Endodermal cell (in vitro differentiated cells): ENCODE results near the gene FOXK2. TPM values are rescaled to one million over a fixed set of nuclear protein-coding genes. Genes with fewer than 3 reads are reported as not detected.
A peak's percentile ranks its signal among the peaks of the same experiment; 100 is the strongest.

ENCODE experiments used
- DNase-seq: peaks from one replicate; pipeline ENCODE4 v3.0.0-alpha.2; 2017
- H3K27ac ChIP-seq: 2 replicates; pipeline ENCODE4 v1.5.1; 2013; ENCODE audit warnings: mild to moderate bottlenecking, low read depth, low read length, moderate library complexity
- H3K27me3 ChIP-seq: 2 replicates; pipeline ENCODE4 v1.6.1; 2013; ENCODE audit warnings: mild to moderate bottlenecking, low read length, moderate library complexity; ENCODE audit not compliant: insufficient read depth, control insufficient read depth, poor library complexity, severe bottlenecking
- H3K36me3 ChIP-seq: 2 replicates; pipeline ENCODE4 v1.7.0; 2013; ENCODE audit warnings: mild to moderate bottlenecking, low read length, moderate library complexity; ENCODE audit not compliant: control insufficient read depth, insufficient read depth
- H3K4me1 ChIP-seq: one replicate; pipeline ENCODE4 v1.7.0; 2013; ENCODE audit warnings: low read length; ENCODE audit not compliant: control insufficient read depth, insufficient read depth
- H3K4me3 ChIP-seq: 2 replicates; pipeline ENCODE4 v1.5.1; 2013; ENCODE audit warnings: mild to moderate bottlenecking, low read length, moderate library complexity
- H3K9ac ChIP-seq: 2 replicates; pipeline ENCODE4 v1.6.1; 2013; ENCODE audit warnings: mild to moderate bottlenecking, low read length, moderate library complexity; ENCODE audit not compliant: poor library complexity, severe bottlenecking; ENCODE audit errors: extremely low read depth
- H3K9me3 ChIP-seq: 2 replicates; pipeline ENCODE4 v1.6.1; 2013; ENCODE audit warnings: mild to moderate bottlenecking, low read length, moderate library complexity; ENCODE audit not compliant: control insufficient read depth
- H3K27ac Mint-ChIP-seq: 2 replicates; pipeline ENCODE4 v1.8.0; 2020; ENCODE audit warnings: mixed read lengths
- H3K27me3 Mint-ChIP-seq: 2 replicates; pipeline ENCODE4 v1.8.0; 2021; ENCODE audit warnings: mild to moderate bottlenecking, mixed read lengths; ENCODE audit not compliant: insufficient read depth
- H3K36me3 Mint-ChIP-seq: 2 replicates; pipeline ENCODE4 v1.8.0; 2020; ENCODE audit warnings: low read depth, mixed read lengths
- H3K4me1 Mint-ChIP-seq: 2 replicates; pipeline ENCODE4 v1.8.0; 2020; ENCODE audit warnings: mixed read lengths
- H3K4me3 Mint-ChIP-seq: 2 replicates; pipeline ENCODE4 v1.8.0; 2020; ENCODE audit warnings: mild to moderate bottlenecking, moderate library complexity, mixed read lengths
- H3K9me3 Mint-ChIP-seq: 2 replicates; pipeline ENCODE4 v1.8.0; 2020; ENCODE audit warnings: mild to moderate bottlenecking, mixed read lengths
- WGBS, 2 experiments: methylation state at CpG; one replicate each; pipeline versions ENCODE4 v1.1.5 to v1.1.7; 2013; ENCODE audit warnings: missing lambda C conversion rate in 2 of 2, mixed read lengths in 1 of 2; ENCODE audit not compliant: insufficient coverage in 1 of 2, insufficient read length in 1 of 2; 5-methylcytosine and 5-hydroxymethylcytosine counted together
- total RNA-seq, 2 donors: library from RNA; stranded (reverse); fragmentation: NEBNext Ultra II Directional in 1 of 2; extraction: Animal tissue kit (Norgen Biotek cat#: 25700) in 1 of 2; gene quantifications; 2 replicates in 1 of 2; 3 replicates in 1 of 2; pipeline ENCODE4 v1.2.1, GENCODE V29; 2021
- TF ChIP-seq, protein P1 (sequence below): fragments of 200-600 bp; sonication (generic); conservative IDR thresholded peaks from 2 replicates; pipeline ENCODE4 v1.5.0; 2021; ENCODE audit warnings: antibody characterized with exemption, mild to moderate bottlenecking

Gene FOXK2
- total RNA-seq, 2 donors from 2014 or later, result 67.2 to 68.1 TPM

DNA sequence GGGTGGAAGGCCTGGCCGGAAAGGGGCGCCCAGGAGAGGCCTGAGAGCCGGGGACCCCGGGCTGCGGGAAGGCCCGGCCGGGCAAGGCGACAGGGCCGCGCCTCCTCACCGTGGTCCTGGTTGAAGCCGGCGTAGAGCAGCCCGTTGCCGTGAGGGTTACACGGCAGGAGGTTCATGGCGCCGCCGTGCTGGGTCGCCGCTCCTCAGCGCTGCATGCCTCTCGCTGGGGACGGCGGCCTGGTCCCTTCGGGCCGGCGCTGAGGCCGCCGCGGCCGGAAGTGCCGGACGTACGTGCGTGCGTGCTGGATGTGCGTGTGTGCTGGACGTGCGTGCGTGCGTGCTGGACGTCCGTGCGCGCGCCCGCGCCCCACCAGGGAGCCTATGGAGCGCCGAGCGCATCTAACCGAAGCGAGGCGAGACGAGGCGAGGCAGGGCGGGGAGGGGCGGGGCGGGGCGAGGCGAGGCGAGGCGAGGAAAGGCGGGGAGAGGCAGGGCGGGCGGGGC is 128.7 kb downstream of the FOXK2 start, which contains the start of gene WDR45B:
Gene WDR45B (minus strand): TSS at position 280 of the 504 bp plus-strand sequence. CDS start 104 bp downstream, at position 176.
- Mint-ChIP-seq H3K4me1 (peaks cover 4% of the 10 kb centered on the region), H3K4me3 (peak within 1 kb of the TSS; percentile 78), H3K9me3 (no peaks in the 10 kb centered on the region), H3K27me3 (peaks cover 10% of the 10 kb centered on the region), H3K36me3 (peaks cover 22% of the 10 kb centered on the region), H3K27ac (peak within 1 kb of the TSS; percentile 87)
- peak; percentile 99 for DNase-seq
- Histone ChIP-seq H3K9ac (peak within 1 kb of the TSS; percentile 80), H3K4me1 (no peaks in the 10 kb centered on the region), H3K36me3 (peaks cover 19% of the 10 kb centered on the region), H3K27me3 (no peaks in the 10 kb centered on the region), H3K9me3 (no peaks in the 10 kb centered on the region), H3K4me3 (peak within 1 kb of the TSS; percentile 96), H3K27ac (peak within 1 kb of the TSS; percentile 84)
- WGBS, 2 experiments, result 0% methylated on average over 54 of the region's 67 CpGs; no CpG with 5 or more reads in 1 of the 2 experiments
- TF ChIP-seq, protein P1, sequence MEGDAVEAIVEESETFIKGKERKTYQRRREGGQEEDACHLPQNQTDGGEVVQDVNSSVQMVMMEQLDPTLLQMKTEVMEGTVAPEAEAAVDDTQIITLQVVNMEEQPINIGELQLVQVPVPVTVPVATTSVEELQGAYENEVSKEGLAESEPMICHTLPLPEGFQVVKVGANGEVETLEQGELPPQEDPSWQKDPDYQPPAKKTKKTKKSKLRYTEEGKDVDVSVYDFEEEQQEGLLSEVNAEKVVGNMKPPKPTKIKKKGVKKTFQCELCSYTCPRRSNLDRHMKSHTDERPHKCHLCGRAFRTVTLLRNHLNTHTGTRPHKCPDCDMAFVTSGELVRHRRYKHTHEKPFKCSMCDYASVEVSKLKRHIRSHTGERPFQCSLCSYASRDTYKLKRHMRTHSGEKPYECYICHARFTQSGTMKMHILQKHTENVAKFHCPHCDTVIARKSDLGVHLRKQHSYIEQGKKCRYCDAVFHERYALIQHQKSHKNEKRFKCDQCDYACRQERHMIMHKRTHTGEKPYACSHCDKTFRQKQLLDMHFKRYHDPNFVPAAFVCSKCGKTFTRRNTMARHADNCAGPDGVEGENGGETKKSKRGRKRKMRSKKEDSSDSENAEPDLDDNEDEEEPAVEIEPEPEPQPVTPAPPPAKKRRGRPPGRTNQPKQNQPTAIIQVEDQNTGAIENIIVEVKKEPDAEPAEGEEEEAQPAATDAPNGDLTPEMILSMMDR, result no peak

- Histone ChIP-seq H3K9me3 (no peaks in the 10 kb centered on the region), H3K9ac (no peak overlapping the region), H3K27me3 (no peaks in the 10 kb centered on the region), H3K27ac (peak overlapping the region; percentile 29), H3K4me1 (no peaks in the 10 kb centered on the region), H3K4me3 (no peak overlapping the region), H3K36me3 (peaks cover 13% of the 10 kb centered on the region)
- DNase-seq, result no peak
- peak overlapping the region; percentile 78 for H3K4me3 Mint-ChIP-seq
- H3K27me3 Mint-ChIP-seq, result peaks cover 10% of the 10 kb centered on the region
- WGBS, 2 experiments, result 0 to 16% methylated on average over 3 to 19 of the region's 37 CpGs
- no peaks in the 10 kb centered on the region for H3K9me3 Mint-ChIP-seq
- peaks cover 16% of the 10 kb centered on the region for H3K36me3 Mint-ChIP-seq
- TF ChIP-seq, protein P1, result no peak
- peaks cover 4% of the 10 kb centered on the region for H3K4me1 Mint-ChIP-seq
- H3K27ac Mint-ChIP-seq, result no peak overlapping the region
Observed at GRCh38 chr17:82648742-82649331, 129.3 kb downstream of the FOXK2 start.

GRCh38 chr17:82649501-82650261 is 130.1 kb downstream of the FOXK2 start:
- Histone ChIP-seq H3K4me3 (no peak overlapping the region), H3K9ac (no peak overlapping the region), H3K4me1 (no peaks in the 10 kb centered on the region), H3K9me3 (no peaks in the 10 kb centered on the region), H3K36me3 (peaks cover 5% of the 10 kb centered on the region), H3K27ac (no peak overlapping the region), H3K27me3 (no peaks in the 10 kb centered on the region)
- Mint-ChIP-seq H3K27ac (no peak overlapping the region), H3K4me1 (peaks cover 4% of the 10 kb centered on the region), H3K36me3 (peaks cover 7% of the 10 kb centered on the region), H3K27me3 (peaks cover 10% of the 10 kb centered on the region), H3K4me3 (peak overlapping the region; percentile 39), H3K9me3 (no peaks in the 10 kb centered on the region)
- peak; percentile 69 for DNase-seq
- 89 to 92% methylated on average over 18 to 22 of the region's 22 CpGs for WGBS, 2 experiments
- TF ChIP-seq, protein P1, result no peak
